ENCODE data around the gene FOXRED1. TPM values are rescaled to one million over a fixed set of nuclear protein-coding genes. Genes with fewer than 3 reads are reported as not detected.

FOXRED1 gene
- total and polyA plus RNA-seq, 7 experiments from 2014 or later = 20.4 to 42.7 (median 34.3) TPM

GRCh38 chr11:126265811-126266210 is 3.1 kb upstream of the FOXRED1 start:
- intact Hi-C loops (cut with micrococcal nuclease) = no loop called here
- CTCF ChIA-PET = no interaction called here
- peak overlapping the region in 6 of 9 donors; percentile 21 to 99 (median 56) for H3K27ac Mint-ChIP-seq

DNA sequence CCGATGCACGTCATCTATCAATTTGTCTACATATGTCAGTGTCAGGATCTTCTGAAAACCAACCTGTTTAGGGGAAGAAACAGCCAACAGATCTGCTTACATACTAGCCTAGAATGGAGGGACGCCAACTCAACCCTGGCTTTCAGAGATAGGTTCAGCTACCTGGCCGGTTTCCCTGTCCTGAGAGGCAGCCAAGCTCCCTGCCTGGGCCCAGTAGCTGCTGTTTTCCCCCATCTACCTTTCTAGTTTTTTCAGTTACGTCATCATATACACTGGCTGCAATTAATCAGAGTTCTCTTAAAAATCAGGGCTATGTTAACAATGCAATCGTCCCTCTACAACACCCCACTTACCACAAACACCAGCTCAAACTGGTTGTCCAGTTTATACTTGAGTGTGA is 1.3 kb upstream of the FOXRED1 start:
- peaks cover 22 to 23% of the 10 kb centered on the region in 2 donors for H3K4me1 ChIP-seq (ENCODE audit: control insufficient read depth in 2 of 2, insufficient read depth in 2 of 2, low read length in 2 of 2)
- Mint-ChIP-seq H3K36me3 (peaks cover 11 to 48% (median 30%) of the 10 kb centered on the region in 5 donors), H3K4me3 (peak overlapping the region; percentile 91 to 98 (median 97)), H3K27me3 (no peaks in the 10 kb centered on the region), H3K9me3 (peaks cover 0 to 4% (median 0%) of the 10 kb centered on the region in 11 donors), H3K27ac (peak overlapping the region; percentile 94 to 99 (median 98)), H3K4me1 (peaks cover 26 to 58% (median 49%) of the 10 kb centered on the region in 7 donors)
- DNase-seq (no peak), ATAC-seq (no peak)
- peak overlapping the region; percentile 99 for H3K4me3 ChIP-seq (ENCODE audit: low read length)
- H3K9me3 ChIP-seq (ENCODE audit: control insufficient read depth in 2 of 3, low read length in 3 of 3) = no peaks in the 10 kb centered on the region
- intact Hi-C loops (cut with micrococcal nuclease) = loop anchor here (1.0 to 2.0 kb wide), 9 partner anchors 204 to 1157 kb away; partner anchors contain the start of genes PUS3 (in 2 of the 2), STT3A (in 2 of the 2), CHEK1 (in 1 of the 2) and EI24 (in 1 of the 2)
- H3K27ac ChIP-seq (ENCODE audit: low read depth, low read length) = peak overlapping the region; percentile 94
- CTCF ChIA-PET = interaction anchor here (2.0 kb wide), 1 partner anchor 14 kb away, joined by 9 read pairs; no protein-coding TSS in a partner anchor
- no peaks in the 10 kb centered on the region for H3K27me3 ChIP-seq (ENCODE audit: control insufficient read depth in 2 of 2, insufficient read depth in 2 of 2, low read length in 2 of 2)
- POLR2A ChIA-PET = interaction anchor here (0.8 to 6.5 kb wide), 10 partner anchors 13 to 674 kb away, joined by 3 to 122 read pairs (median 3); partner anchors contain the start of genes DCPS, FAM118B, PUS3 and RPUSD4
- H3K36me3 ChIP-seq (ENCODE audit: control insufficient read depth in 2 of 3, insufficient read depth in 3 of 3, low read length in 3 of 3) = peaks cover 19 to 48% (median 31%) of the 10 kb centered on the region in 3 experiments

More at GRCh38 chr11:126265811-126266210, 3.1 kb upstream of the FOXRED1 start:
- H3K9me3 ChIP-seq (ENCODE audit: control insufficient read depth in 2 of 3, low read length in 3 of 3) = no peaks in the 10 kb centered on the region
- no peaks in the 10 kb centered on the region for H3K27me3 ChIP-seq (ENCODE audit: control insufficient read depth in 2 of 2, insufficient read depth in 2 of 2, low read length in 2 of 2)
- H3K27ac ChIP-seq (ENCODE audit: low read depth, low read length) = no peak overlapping the region
- Mint-ChIP-seq H3K4me3 (peak overlapping the region in 6 of 10 donors; percentile 4 to 98 (median 43)), H3K27me3 (no peaks in the 10 kb centered on the region), H3K9me3 (peaks cover 0 to 4% (median 0%) of the 10 kb centered on the region in 11 donors), H3K4me1 (peaks cover 23 to 47% (median 42%) of the 10 kb centered on the region in 7 donors), H3K36me3 (peaks cover 10 to 47% (median 31%) of the 10 kb centered on the region in 5 donors)
- H3K4me1 ChIP-seq (ENCODE audit: control insufficient read depth in 2 of 2, insufficient read depth in 2 of 2, low read length in 2 of 2) = peaks cover 22 to 23% of the 10 kb centered on the region in 2 donors
- POLR2A ChIA-PET = interaction anchor here (0.8 kb wide), 1 partner anchor 18 kb away, joined by 5 read pairs; no protein-coding TSS in a partner anchor
- ATAC-seq = no peak
- DNase-seq = no peak
- peaks cover 19 to 59% (median 35%) of the 10 kb centered on the region in 3 experiments for H3K36me3 ChIP-seq (ENCODE audit: control insufficient read depth in 2 of 3, insufficient read depth in 3 of 3, low read length in 3 of 3)
- H3K4me3 ChIP-seq (ENCODE audit: low read length) = no peak overlapping the region

DNA sequence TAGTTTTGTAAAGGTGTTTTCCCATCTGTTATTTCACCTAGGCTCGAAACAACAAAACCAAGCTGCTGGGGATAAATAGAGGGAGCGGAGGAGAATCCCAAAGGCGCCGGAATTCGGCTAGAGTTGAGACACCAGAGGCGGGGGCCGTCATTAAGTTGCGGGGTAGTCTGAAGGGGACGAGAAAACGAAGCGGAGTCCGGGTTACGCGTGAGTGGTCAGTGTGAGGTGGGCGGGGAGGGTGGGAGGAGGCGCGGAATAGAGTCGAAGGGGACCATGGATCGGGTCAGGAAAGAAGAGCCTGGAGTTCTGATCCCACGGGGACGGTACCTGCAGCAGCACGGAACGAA is 620 bp upstream of the FOXRED1 start:
- H3K9me3 Mint-ChIP-seq = peaks cover 0 to 4% (median 0%) of the 10 kb centered on the region in 11 donors
- Histone ChIP-seq H3K4me1 (ENCODE audit: control insufficient read depth in 2 of 2, insufficient read depth in 2 of 2, low read length in 2 of 2) (peaks cover 22 to 23% of the 10 kb centered on the region in 2 donors), H3K4me3 (ENCODE audit: low read length) (peak overlapping the region; percentile 99), H3K27me3 (ENCODE audit: control insufficient read depth in 2 of 2, insufficient read depth in 2 of 2, low read length in 2 of 2) (no peaks in the 10 kb centered on the region), H3K36me3 (ENCODE audit: control insufficient read depth in 2 of 3, insufficient read depth in 3 of 3, low read length in 3 of 3) (peaks cover 19 to 48% (median 27%) of the 10 kb centered on the region in 3 experiments), H3K27ac (ENCODE audit: low read depth, low read length) (peak overlapping the region; percentile 94), H3K9me3 (ENCODE audit: control insufficient read depth in 2 of 3, low read length in 3 of 3) (no peaks in the 10 kb centered on the region)
- ChIA-PET POLR2A (interaction anchor here (0.6 to 6.5 kb wide), 16 partner anchors 10 to 677 kb away, joined by 3 to 122 read pairs (median 3); partner anchors contain the start of genes DCPS, FAM118B, HYLS1 and PUS3), CTCF (interaction anchor here (2.0 kb wide), 1 partner anchor 13 kb away, joined by 9 read pairs; no protein-coding TSS in a partner anchor)
- no peak for ATAC-seq
- no peaks in the 10 kb centered on the region for H3K27me3 Mint-ChIP-seq
- H3K4me1 Mint-ChIP-seq = peaks cover 26 to 60% (median 50%) of the 10 kb centered on the region in 7 donors
- intact Hi-C loops (cut with micrococcal nuclease) = loop anchor here (1.0 to 2.0 kb wide), 9 partner anchors 205 to 1158 kb away; partner anchors contain the start of genes PUS3 (in 2 of the 2), STT3A (in 2 of the 2), CHEK1 (in 1 of the 2) and EI24 (in 1 of the 2)
- peaks cover 14 to 46% (median 30%) of the 10 kb centered on the region in 5 donors for H3K36me3 Mint-ChIP-seq
- no peak for DNase-seq
- peak overlapping the region; percentile 94 to 99 (median 98) for H3K27ac Mint-ChIP-seq
- peak overlapping the region; percentile 91 to 98 (median 97) for H3K4me3 Mint-ChIP-seq

GRCh38 chr11:126277322-126277721 is 8.4 kb downstream of the FOXRED1 start:
- Histone ChIP-seq H3K27ac (ENCODE audit: low read depth, low read length) (no peak overlapping the region), H3K4me3 (ENCODE audit: low read length) (no peak overlapping the region), H3K27me3 (ENCODE audit: control insufficient read depth in 2 of 2, insufficient read depth in 2 of 2, low read length in 2 of 2) (no peaks in the 10 kb centered on the region), H3K4me1 (ENCODE audit: control insufficient read depth in 2 of 2, insufficient read depth in 2 of 2, low read length in 2 of 2) (peaks cover 4 to 18% of the 10 kb centered on the region in 2 donors), H3K36me3 (ENCODE audit: control insufficient read depth in 2 of 3, insufficient read depth in 3 of 3, low read length in 3 of 3) (peaks cover 0 to 41% (median 0%) of the 10 kb centered on the region in 3 experiments), H3K9me3 (ENCODE audit: control insufficient read depth in 2 of 3, low read length in 3 of 3) (no peaks in the 10 kb centered on the region)
- no peaks in the 10 kb centered on the region for H3K27me3 Mint-ChIP-seq
- H3K9me3 Mint-ChIP-seq = no peaks in the 10 kb centered on the region
- no peak overlapping the region for H3K4me3 Mint-ChIP-seq
- peaks cover 20 to 41% (median 36%) of the 10 kb centered on the region in 7 donors for H3K4me1 Mint-ChIP-seq
- H3K27ac Mint-ChIP-seq = peak overlapping the region in 1 of 9 donors; percentile 58
- intact Hi-C loops (cut with micrococcal nuclease) = no loop called here
- no peak for ATAC-seq
- no peak for DNase-seq
- H3K36me3 Mint-ChIP-seq = peaks cover 7 to 46% (median 16%) of the 10 kb centered on the region in 5 donors
- CTCF ChIA-PET = no interaction called here
- POLR2A ChIA-PET = interaction anchor here (1.8 kb wide), 1 partner anchor 8 kb away, joined by 4 read pairs; the partner anchor contains the start of genes FOXRED1 and SRPRA

DNA sequence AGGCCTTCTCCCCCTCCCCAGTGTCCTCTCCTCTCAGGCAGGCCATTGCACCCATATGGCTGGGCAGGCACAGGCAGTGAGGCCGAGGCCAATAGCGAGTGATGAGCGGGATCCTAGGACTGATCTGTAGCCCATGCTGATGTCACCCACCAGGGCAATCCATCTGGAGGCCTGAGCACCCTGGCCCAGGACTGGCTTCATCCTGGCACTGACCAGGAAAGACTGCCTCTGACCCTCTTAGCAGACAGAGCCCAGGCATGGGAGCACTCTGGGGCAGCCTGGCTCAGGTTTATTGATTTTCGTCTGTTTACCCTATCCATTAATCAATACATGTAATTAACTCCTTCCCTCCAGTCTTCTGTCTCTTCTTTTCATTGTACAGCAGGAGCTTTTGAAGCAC is 8.8 kb downstream of the FOXRED1 start:
- Mint-ChIP-seq H3K27ac (peak overlapping the region in 1 of 9 donors; percentile 58), H3K9me3 (no peaks in the 10 kb centered on the region), H3K36me3 (peaks cover 6 to 42% (median 15%) of the 10 kb centered on the region in 5 donors), H3K27me3 (no peaks in the 10 kb centered on the region), H3K4me1 (peaks cover 23 to 40% (median 34%) of the 10 kb centered on the region in 7 donors), H3K4me3 (no peak overlapping the region)
- DNase-seq (no peak), ATAC-seq (no peak)
- Histone ChIP-seq H3K4me3 (ENCODE audit: low read length) (no peak overlapping the region), H3K27ac (ENCODE audit: low read depth, low read length) (no peak overlapping the region), H3K36me3 (ENCODE audit: control insufficient read depth in 2 of 3, insufficient read depth in 3 of 3, low read length in 3 of 3) (peaks cover 0 to 38% (median 0%) of the 10 kb centered on the region in 3 experiments), H3K9me3 (ENCODE audit: control insufficient read depth in 2 of 3, low read length in 3 of 3) (no peaks in the 10 kb centered on the region), H3K4me1 (ENCODE audit: control insufficient read depth in 2 of 2, insufficient read depth in 2 of 2, low read length in 2 of 2) (peaks cover 4 to 18% of the 10 kb centered on the region in 2 donors), H3K27me3 (ENCODE audit: control insufficient read depth in 2 of 2, insufficient read depth in 2 of 2, low read length in 2 of 2) (no peaks in the 10 kb centered on the region)
- CTCF ChIA-PET = no interaction called here
- intact Hi-C loops (cut with micrococcal nuclease) = no loop called here
- POLR2A ChIA-PET = interaction anchor here (1.8 kb wide), 1 partner anchor 9 kb away, joined by 4 read pairs; the partner anchor contains the start of genes FOXRED1 and SRPRA

DNA sequence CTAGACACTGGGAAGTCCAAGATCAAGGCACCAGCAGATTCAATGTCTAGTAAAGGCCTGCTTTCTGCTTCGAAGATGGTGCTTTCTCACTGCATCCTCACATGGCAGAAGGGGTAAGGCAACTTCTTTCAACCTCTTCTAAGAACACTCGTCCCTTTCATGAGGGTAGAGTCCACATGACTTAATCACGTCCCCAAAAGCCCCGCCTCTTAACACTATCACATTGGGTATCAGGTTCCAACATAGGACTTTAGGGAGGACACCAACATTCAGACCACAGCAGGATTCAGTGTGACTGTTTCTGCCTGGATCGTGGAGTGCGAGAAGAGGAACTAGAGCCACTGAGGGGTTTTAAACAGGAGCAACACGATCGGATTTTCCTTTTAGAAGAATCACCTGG is 10.2 kb downstream of the FOXRED1 start:
- H3K27me3 Mint-ChIP-seq = no peaks in the 10 kb centered on the region
- peaks cover 0 to 30% (median 11%) of the 10 kb centered on the region in 5 donors for H3K36me3 Mint-ChIP-seq
- Histone ChIP-seq H3K36me3 (ENCODE audit: control insufficient read depth in 2 of 3, insufficient read depth in 3 of 3, low read length in 3 of 3) (peaks cover 0 to 24% (median 0%) of the 10 kb centered on the region in 3 experiments), H3K27ac (ENCODE audit: low read depth, low read length) (no peak overlapping the region), H3K27me3 (ENCODE audit: control insufficient read depth in 2 of 2, insufficient read depth in 2 of 2, low read length in 2 of 2) (no peaks in the 10 kb centered on the region), H3K9me3 (ENCODE audit: control insufficient read depth in 2 of 3, low read length in 3 of 3) (no peaks in the 10 kb centered on the region), H3K4me1 (ENCODE audit: control insufficient read depth in 2 of 2, insufficient read depth in 2 of 2, low read length in 2 of 2) (peaks cover 9 to 24% of the 10 kb centered on the region in 2 donors), H3K4me3 (ENCODE audit: low read length) (no peak overlapping the region)
- H3K4me1 Mint-ChIP-seq = peaks cover 28 to 48% (median 40%) of the 10 kb centered on the region in 7 donors
- ATAC-seq = no peak
- H3K4me3 Mint-ChIP-seq = peak overlapping the region in 6 of 10 donors; percentile 32 to 99 (median 56)
- ChIA-PET CTCF (no interaction called here), POLR2A (interaction anchor here (1.8 to 5.7 kb wide), 2 partner anchors 9 to 10 kb away, joined by 4 to 122 read pairs; partner anchors contain the start of genes FOXRED1 and SRPRA)
- H3K9me3 Mint-ChIP-seq = no peaks in the 10 kb centered on the region
- intact Hi-C loops (cut with micrococcal nuclease) = no loop called here
- H3K27ac Mint-ChIP-seq = peak overlapping the region in 8 of 9 donors; percentile 22 to 99 (median 84)
- DNase-seq = no peak
